Measurements from ENCODE around the gene PPP2R5A.

Gene PPP2R5A

DNA sequence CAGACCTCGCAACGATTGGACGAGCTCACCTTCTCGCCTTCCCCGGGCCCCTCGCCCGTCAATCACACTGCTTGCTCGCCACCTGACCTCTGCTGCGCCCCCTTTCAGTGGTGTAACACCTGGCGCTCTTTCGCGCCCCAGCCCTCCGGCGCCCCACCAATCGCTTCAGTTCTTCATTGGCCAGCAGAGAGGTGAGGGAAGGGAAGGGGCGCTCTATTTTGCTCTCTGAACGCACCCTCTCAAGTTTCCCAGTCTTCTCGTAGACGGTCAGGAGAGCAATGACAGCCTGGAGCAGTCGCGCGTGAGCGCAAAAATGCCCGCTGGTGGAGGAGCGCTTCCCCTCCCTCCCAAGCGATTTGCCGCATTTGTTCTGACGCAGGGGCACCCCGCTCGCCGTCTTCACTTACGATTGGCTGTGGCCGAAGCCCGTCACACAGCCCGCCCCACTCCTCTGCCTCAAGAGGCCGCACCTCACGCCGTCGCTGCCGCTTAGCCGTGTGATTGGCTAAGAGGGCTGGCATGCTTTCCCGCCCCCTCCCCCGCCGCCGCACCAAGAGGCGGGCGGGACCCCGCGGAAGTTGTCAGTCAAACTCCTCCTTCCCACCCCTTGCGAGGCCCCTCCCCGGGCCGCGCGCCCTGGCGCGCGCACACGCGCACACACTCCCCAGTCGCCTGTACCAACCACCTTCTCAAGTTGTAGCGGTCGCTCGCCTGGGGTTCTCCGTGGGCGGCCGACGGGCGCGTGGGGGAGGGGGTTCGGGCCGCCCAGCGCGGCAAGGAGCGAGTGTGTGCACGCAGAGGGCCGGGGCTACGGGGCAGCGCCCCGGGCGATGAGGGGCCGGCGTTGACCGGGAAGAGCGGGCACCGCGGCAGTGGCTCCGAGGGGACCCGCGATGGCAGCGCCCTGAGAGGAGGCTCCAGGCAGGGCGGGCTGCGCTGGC, at the start of gene PPP2R5A:
TSS of gene PPP2R5A (plus strand) at position 667 of the 941 bp plus-strand sequence. CDS start 701 bp downstream, outside the sequence.
- peak; percentile 99 for DNase-seq (ENCODE audit: low spot score)

DNA sequence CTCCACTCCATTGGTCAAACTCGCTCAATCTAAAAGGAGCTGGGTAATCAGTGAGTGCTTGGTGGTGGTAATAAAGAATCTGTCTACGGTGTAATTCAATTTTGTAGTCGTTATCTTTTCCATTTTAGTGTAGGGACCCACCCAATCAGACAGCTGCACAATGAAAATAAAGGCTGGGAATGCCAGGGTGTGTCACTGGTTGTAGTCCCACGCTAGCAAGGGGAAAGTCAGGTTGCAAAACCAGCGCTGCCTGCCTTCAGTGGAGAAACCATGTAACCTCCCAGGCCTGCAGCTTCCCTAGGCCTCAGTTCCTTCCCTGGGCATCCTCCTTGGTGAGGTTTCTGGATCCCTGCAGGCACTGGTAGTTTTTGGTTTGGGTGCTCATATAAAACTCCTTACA, 49.4 kb upstream of the PPP2R5A start:
- DNase-seq (ENCODE audit: low spot score) = no peak

DNA sequence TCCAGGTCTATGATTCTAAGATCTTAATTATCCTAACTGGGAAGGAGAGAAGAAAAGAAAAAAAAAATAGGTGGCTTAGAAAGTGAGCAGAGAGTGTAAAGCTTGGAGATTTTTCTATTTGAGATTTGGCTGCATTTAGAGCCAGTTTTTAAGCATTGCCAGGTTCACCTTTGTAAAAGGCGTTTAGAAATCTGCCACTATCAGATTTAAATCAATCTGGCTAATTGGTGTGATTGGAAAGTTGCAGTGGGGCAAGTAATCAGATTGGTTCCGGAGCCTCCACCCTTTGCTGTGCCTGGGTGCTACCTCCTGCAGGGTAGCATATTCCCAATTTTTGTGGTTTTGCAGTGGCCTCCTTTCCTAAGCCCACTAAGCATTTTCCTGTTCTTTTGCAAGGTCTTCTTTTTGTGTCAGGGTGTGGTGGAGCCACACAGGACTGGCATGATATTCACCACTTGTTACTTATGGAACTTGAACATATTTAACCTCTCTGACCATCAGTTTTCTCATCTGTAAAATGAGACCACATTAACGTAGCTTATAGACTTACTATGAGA, 48.5 kb upstream of the PPP2R5A start:
- DNase-seq (ENCODE audit: low spot score) = no peak

DNA sequence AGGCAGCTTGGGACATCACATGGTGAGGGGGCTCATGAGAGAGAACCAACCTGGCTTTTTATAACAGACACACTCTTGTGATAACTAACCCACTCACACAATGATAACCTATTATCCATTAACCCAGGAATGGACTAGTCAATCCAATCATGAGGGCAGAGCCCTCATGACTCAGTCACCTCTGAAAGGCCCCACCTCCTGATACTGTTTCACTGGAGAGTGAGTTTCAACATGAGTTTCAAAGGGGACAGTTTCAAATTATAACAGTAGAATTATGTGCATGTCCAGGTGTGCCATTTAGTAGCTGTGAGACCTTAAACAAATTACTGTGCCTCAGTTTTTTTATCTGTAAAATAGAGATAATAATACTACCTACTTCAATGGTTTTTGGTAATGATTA, 47.6 kb upstream of the PPP2R5A start:
- DNase-seq (ENCODE audit: low spot score) = no peak

DNA sequence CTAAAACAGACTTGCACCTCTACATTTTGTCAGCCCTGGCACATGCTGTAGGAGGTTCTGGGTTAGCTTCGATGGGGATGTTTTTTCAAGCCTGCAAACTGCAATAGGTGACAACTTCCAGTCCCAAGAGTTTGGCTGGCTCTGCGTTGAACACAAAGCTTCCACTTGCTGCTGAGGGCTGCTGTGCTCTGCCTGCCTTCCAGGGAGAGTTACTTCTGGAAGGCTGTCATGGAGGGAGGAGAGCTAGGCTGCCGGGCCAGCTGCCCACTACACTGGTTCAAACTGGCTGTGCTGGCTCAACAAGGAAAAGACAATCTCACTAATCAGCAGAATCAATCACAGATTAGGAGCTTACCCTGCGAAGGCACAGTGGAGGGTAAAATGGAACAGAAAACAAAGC, 46.7 kb upstream of the PPP2R5A start:
- no peak for DNase-seq (ENCODE audit: low spot score)

DNA sequence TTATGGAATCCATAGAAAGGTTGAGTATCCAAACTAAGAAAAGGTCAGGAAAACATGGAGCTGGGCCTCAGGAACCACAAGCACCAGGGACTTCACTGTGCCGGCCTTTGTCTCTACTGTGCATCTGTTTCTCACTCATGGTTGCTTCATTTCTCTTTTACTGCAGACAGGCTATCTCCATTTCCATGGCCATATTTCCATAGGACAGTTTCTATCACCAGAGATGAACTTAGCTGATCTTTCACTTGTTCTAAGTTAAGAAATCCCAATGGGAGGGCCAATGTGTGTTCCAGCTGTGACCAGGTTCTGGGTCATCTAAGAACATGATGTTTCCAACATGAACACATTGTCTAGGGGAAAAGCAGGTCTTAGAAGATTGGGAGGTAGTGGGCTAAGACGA, 43.7 kb upstream of the PPP2R5A start:
- no peak for DNase-seq (ENCODE audit: low spot score)

DNA sequence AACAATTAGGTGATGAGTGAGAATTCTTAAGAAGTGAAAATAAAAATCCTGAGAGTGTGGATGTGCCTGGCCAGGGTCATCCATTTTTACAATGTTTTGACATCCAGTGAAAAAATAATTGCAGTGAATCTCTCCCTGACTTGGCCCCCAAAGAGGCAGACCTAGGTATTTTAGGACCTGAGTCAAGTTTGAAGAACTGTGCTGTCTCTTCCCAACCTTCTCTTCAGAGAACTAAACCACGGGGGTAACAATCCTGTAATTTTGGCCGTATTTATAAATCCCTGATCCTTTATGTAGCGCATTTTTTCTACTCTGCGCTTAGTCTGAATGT, 43.3 kb upstream of the PPP2R5A start:
- no peak for DNase-seq (ENCODE audit: low spot score)

DNA sequence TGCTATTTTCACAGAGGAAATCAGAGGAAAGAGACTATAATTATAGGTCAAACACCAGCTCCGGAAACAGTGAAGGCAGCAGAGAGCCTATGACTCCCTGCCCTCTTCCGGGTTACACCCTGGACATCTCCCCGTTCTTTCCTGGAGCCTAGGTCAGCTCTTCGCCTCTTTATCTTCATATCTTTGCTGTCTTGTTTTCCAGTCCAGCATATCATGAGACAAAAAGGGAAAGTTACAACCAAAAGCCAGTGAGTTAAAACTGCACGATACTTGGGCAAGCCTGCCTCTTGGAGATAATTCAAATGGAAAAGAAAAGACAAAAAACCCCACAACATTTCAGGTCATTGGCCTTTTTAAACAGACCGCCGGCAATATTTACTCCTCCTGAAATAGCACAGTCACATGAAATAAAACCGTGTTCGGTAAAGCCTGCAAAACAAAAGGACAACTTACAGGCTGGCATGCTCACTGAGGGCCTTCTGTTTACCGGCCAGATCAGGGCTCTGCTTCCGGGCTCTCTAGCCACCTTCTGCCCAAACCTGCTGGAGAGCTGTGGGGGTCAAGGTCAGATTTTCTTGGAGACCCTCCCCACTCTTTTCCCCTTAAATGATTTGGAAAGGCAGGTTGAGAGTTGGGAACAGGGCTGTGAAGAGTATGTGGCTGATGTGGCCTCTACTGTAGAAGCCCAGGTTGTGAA, 42.8 kb upstream of the PPP2R5A start:
- DNase-seq (ENCODE audit: low spot score) = peak; percentile 77

DNA sequence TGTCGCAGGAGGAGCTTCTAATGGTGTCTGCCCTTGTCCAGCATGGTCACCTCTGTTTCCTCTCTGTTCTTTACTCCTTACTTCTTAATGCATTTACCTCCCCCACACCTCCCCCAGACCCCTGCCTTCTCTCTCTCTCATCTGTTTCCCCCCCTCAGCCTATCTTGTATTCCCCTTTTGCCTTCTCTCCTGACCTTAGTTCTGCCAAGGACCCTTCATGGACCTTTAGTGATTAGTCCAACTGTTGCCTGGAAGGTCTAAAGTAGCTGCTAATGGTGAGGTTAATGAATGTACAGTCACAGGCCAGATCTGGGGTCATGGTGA, 42.3 kb upstream of the PPP2R5A start:
- DNase-seq (ENCODE audit: low spot score) = no peak

DNA sequence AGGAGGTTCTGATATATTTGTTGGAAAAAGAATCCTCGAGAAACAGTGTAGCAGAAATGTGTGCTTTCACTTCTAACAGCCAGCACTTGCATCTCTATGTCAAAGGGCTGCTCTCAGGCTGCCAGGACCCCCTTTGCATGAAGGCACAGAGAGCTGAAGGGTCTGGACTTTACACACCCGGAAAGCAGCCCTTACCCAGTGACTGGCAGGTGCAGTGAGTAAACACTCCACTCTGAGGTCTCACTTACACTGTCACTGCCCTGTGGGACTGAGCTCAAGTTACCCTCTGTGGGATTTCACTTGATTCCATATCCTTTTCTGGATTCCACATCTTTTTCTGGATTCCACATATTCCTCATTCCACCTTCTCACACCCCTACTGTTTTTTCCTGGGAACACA, 40.8 kb upstream of the PPP2R5A start:
- DNase-seq (ENCODE audit: low spot score) = no peak

DNA sequence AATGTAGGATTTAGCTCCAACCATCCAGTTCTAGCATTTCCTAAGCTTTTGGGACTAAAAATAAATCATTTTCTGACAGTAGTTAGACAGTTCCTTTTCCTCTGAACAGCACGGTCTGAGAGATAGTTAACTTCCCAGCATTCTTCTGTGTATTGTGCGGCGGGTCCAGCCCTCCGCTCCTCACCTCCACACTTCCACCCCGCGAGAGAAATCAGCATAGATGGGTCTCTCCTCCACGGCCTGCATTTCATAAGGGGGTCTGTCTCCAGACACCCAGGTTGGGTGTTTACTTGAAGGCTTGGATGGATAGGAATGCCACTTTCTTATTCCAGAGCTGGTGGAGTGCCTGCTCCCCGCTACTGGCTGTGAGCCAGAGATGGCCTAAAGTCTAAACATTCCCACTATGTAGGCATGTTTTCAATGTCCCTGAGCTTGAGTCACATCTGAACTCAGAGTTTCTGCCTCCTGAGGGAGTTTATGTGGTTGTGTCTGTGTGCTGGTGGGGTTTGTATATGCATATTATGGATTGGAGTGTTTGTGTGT, 38.0 kb upstream of the PPP2R5A start:
- DNase-seq (ENCODE audit: low spot score) = peak; percentile 52

DNA sequence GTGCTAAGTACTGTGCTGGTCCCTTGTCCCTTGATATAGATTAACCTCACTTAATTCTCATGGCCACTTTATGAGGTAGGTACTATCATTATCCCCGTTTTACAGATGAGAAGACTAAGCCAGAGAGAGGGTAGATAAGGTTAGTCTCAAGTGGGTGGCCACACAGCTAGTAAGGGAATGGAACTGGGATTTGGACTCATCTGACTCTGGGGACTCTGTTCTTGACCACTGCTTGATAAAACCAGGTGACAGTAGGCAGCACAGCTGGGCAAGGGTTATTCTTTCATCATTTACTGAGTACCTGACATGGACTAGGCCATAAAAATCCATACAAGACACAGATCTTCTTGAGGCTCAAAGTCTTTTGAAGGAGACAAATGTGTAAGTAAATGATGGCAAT, 37.2 kb upstream of the PPP2R5A start:
- no peak for DNase-seq (ENCODE audit: low spot score)

DNA sequence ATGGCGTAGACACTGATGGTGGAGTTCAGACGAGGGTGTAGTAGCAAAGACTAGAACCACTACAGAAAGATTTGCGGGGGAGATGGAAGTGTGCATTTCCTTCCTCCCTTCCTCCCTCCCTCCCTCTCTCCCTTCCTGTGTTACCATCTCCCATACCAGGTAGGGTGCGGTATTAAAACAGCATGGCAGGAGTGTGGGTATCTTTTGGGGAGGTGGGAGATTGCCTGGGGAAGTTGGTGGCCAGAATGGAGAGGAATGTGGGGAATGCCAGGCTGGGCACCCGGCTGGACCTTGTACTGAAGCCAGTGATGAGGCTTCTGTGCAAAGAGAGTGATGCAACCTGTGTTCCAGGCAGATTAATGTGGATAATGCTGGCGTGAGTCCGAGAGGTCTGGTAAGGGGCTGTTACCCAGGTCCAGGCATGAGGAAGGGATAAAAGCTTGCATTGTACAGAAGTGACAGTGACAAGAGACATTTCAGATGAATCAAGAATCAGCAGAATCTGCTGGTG, 30.3 kb upstream of the PPP2R5A start:
- no peak for DNase-seq (ENCODE audit: low spot score)

DNA sequence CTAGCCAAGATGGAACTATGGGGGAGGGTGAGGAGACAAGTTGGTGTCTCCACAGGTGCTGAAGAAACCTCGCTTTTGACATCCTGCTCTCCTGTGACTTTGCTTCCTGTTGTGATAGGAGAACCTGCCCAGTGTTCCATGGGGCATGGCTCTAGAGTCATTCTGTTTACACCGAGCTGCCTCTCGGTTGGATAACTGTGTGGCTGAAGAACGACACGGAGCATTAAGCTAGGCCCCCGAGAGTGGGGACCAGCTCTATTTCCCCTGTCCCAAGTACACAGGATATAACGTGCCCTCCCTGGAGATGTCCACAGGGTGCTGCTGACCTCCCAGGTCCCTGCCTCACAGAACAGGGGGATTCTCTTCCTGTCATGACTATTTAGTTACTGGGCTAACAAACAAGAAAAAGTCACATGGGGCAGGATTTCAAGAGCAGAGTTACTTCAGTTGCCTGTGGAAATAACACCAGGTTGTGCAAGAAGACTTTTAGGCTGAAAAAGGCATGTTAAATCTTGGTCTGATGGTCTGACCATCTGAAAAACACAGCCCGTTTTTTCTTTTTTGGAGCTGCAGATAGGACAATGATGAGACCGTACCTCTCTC, 29.4 kb upstream of the PPP2R5A start:
- DNase-seq (ENCODE audit: low spot score) = no peak

DNA sequence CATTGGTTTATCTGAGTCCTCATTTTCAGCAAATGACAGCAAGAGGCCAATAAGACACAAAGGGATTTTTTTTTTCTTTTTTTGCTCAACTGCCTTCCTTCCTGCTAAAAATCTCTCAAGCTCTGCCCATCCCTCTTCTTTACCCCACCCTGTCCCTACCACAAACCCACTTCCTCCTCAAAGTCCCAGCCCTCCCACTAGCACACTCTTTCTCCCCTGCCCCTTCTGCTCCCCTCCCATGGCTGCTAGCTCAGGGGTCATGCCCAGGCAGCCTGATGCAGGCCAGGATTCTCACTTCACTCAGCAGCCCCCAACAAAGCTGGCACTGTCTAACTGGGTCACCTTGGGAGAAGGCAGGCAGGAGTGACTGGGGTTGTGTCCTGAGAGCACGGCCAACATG, 28.8 kb upstream of the PPP2R5A start:
- no peak for DNase-seq (ENCODE audit: low spot score)

DNA sequence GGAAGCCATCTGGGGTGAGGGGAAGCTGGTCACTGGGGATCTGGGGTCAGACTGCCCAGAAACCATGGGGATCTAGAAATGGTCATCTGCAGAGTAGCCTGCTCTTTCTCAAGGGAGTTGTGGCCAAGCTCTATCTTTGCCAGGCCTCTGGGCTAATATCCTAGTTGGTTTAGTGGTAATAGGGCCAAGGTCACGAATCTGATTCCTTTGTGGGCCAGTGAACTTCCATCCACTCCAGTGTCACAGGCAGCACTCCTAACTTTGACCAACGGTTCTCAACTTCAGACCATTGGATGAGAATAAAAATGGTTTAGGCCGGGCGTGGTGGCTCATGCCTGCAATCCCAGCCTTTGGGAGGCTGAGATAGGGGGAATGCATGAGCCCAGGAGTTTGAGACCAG, 28.1 kb upstream of the PPP2R5A start:
- DNase-seq (ENCODE audit: low spot score) = no peak

DNA sequence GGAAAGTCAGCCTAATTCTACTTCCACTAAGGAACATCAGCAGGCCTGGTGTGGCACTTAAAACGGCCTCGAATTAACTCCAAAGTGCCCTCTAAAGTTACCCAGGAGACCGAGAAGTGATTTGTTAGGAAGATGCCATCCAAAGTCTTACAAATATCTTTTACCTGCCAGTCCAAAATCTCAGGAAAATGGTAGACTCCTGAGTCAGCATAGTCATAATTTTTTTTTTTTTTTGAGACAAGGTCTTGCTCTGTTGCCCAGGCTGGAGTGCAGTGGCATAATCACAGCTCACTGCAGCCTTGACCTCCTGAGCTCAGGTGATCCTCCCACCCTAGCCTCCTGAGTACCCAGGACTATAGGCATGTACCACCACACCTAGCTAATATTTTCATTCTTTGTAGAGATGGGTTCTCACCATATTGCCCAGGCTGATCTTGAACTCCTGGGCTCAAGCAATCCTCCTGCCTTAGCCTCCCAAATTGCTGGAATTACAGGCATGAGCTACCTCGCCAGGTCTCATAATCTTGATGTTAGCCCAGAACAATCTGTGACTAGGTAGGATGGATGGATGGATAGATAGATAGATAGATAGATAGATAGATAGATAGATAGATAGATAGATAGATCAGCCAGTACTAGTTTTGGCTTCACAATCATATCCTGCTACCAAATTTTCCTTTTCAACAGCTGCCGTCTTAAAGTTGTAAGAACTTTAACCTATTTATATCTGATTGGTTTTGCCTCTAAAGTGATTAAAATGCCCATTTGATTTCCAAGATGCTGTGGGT, 25.3 kb upstream of the PPP2R5A start:
- no peak for DNase-seq (ENCODE audit: low spot score)

DNA sequence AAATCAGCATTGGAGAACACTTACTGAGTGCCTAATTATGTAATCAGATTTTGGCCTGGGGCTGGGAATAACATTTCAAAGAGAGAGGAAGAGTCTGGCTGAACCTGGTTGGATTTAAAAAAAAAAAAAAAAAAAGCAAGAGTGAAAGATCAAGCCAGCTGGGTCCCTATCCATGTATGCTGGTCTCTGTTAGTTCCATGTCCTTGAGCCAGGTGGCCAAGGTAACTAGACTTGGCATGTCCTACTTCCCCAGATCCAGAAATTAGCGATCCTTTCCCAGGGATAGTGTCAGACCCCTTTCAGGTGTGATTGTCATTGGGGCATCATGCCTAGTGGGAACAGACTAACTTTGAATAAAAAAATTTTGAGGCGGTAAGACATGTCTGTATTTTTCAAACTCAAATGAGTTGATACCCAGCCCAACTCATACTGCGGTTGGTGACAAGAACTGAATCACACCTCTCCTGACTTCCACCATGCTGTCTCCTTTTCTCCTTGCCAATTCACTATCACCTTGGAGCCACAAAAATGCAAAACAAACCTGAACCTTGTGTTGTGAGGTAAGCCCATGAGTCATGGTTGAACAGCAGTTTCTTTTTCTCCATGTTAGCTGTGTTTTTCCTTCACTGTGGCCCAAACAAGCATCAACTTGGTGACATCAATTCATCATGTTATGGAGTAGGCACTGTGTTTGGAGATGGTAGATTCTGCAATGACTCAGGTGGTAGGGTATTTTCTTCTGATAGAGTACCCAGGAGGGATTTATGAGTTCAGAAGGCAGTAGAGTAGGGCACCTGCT, 24.5 kb upstream of the PPP2R5A start:
- no peak for DNase-seq (ENCODE audit: low spot score)

DNA sequence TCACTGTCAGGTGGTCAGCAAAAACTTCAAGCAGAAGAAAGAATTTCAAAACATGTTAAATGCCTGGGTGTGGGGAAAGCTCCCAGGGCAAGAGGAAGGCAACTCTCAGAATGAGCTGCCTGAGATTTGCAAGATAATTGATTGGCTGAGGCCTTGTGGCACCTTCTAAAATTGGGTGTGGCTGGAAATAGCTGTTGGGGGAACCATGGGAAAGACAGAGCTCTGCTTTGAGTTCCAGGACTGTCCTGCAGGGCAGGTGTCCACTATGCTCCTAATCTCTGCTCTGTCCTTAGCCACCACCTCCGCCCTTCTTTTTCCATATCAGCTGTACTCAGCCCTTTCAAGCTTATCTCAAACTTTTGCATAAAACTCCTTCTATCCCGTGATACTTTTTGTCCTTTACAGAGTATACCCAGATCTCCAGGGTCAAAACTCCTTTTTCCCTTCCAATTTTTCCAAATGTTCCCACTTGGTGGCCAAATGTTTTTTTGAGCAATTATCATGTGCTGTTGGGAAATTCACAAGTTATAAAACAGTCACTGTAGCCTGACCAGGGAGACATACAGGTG, 23.8 kb upstream of the PPP2R5A start:
- DNase-seq (ENCODE audit: low spot score) = no peak

DNA sequence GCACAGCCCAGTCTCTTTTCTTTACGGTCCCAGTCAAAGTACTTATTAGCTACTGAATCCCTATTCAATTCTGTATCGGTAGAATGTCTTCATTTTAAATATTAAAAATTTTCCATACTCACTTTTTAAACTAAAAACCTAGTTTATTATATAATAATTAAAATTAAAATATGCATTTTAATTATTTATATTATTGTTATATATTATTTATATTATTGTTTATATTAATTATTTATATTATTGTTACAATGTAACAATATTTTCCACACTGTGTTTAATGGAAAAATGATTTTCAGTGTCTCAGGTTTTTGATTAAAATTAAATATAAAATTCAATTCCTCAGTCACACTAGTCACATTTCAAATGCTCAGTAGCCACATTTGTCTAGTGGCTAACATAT, 18.2 kb upstream of the PPP2R5A start:
- no peak for DNase-seq (ENCODE audit: low spot score)
